GM23248 (cell line): ENCODE data around the gene FOXB1. TPM values are rescaled to one million over a fixed set of nuclear protein-coding genes. Genes with fewer than 3 reads are reported as not detected.

Source experiments
- DNase-seq: peaks from one replicate; pipeline ENCODE4 v3.0.0-alpha.2; 2015
- H2AFZ ChIP-seq: fragments of 200-600 bp; sonication (generic); 2 replicates; pipeline ENCODE4 v1.6.1; 2016; ENCODE audit warnings: antibody characterized with exemption
- H3F3A ChIP-seq: fragments of 200-600 bp; sonication (generic); 2 replicates; pipeline ENCODE4 v1.6.1; 2016; ENCODE audit warnings: mild to moderate bottlenecking, antibody characterized with exemption, mixed run types; ENCODE audit not compliant: insufficient read depth
- H3K27ac ChIP-seq: fragments of 200-600 bp; sonication (generic); 2 replicates; pipeline ENCODE4 v1.5.1; 2016; ENCODE audit warnings: mild to moderate bottlenecking
- H3K27me3 ChIP-seq: fragments of 200-600 bp; sonication (generic); replicated peaks from 2 replicates; pipeline ENCODE4 v1.6.1; 2016; ENCODE audit warnings: mild to moderate bottlenecking; ENCODE audit not compliant: insufficient read depth
- H3K36me3 ChIP-seq: fragments of 200-600 bp; sonication (generic); 2 replicates; pipeline ENCODE4 v1.6.1; 2016; ENCODE audit warnings: low read depth, mild to moderate bottlenecking
- H3K4me1 ChIP-seq: fragments of 200-600 bp; sonication (generic); 2 replicates; pipeline ENCODE4 v1.6.1; 2016; ENCODE audit warnings: mild to moderate bottlenecking; ENCODE audit not compliant: insufficient read depth
- H3K4me2 ChIP-seq: fragments of 200-600 bp; sonication (generic); one replicate; pipeline ENCODE4 v1.6.1; 2016; ENCODE audit warnings: mild to moderate bottlenecking; ENCODE audit not compliant: unreplicated experiment
- H3K4me3 ChIP-seq: fragments of 200-600 bp; sonication (generic); 2 replicates; pipeline ENCODE4 v1.5.1; 2016; ENCODE audit warnings: mild to moderate bottlenecking
- H3K79me2 ChIP-seq: fragments of 200-600 bp; sonication (generic); 2 replicates; pipeline ENCODE4 v1.6.1; 2016; ENCODE audit warnings: mild to moderate bottlenecking; ENCODE audit not compliant: insufficient read depth
- H3K9ac ChIP-seq: fragments of 200-600 bp; sonication (generic); 2 replicates; pipeline ENCODE4 v1.6.1; 2016; ENCODE audit warnings: mild to moderate bottlenecking
- H3K9me2 ChIP-seq: fragments of 200-600 bp; sonication (generic); 2 replicates; pipeline ENCODE4 v1.6.1; 2016; ENCODE audit warnings: mixed run types, mild to moderate bottlenecking, moderate library complexity; ENCODE audit not compliant: insufficient read depth
- H3K9me3 ChIP-seq: fragments of 200-600 bp; sonication (generic); one replicate; pipeline ENCODE4 v1.6.1; 2017; ENCODE audit warnings: low read depth
- H4K20me1 ChIP-seq: fragments of 200-600 bp; sonication (generic); 2 replicates; pipeline ENCODE4 v1.6.0; 2016; ENCODE audit not compliant: insufficient read depth
- EZH2 ChIP-seq: fragments of 200-600 bp; sonication (generic); IDR thresholded peaks from 2 replicates; pipeline ENCODE4 v1.6.1; 2018; ENCODE audit warnings: antibody characterized with exemption, mild to moderate bottlenecking; ENCODE audit not compliant: insufficient read depth, poor library complexity, severe bottlenecking
- EZH2phosphoT487 ChIP-seq: fragments of 200-600 bp; sonication (generic); IDR thresholded peaks from 2 replicates; pipeline ENCODE4 v1.6.1; 2018; ENCODE audit warnings: antibody characterized with exemption, moderate library complexity, mild to moderate bottlenecking, low read depth; ENCODE audit not compliant: insufficient read depth
- WGBS, 2 experiments: methylation state at CpG; one replicate each; pipeline ENCODE4 v1.1.6; 2015 to 2017; ENCODE audit warnings: low lambda C conversion rate in 2 of 2, low coverage in 1 of 2; ENCODE audit errors: missing lambda C conversion rate in 2 of 2; 5-methylcytosine and 5-hydroxymethylcytosine counted together
- in situ Hi-C: fragments of 300-500 bp; cut with MboI; formaldehyde crosslinking; loops from 2 replicates; pipeline ENCODE4 v1.15.0; 2020
- polyA plus RNA-seq: library from polyadenylated mRNA; unstranded; fragments of >200 nt; fragmentation: Nextera tagmentation; extraction: Ambion mirVana; gene quantifications from 2 replicates; pipeline ENCODE4 v1.2.1, GENCODE V29; 2016
- total RNA-seq: library from RNA; depleted of rRNA; stranded (reverse); fragments of >200 nt; shearing (Covaris generic); gene quantifications from 2 replicates; pipeline ENCODE4 v1.2.3, GENCODE V29; 2014

Gene FOXB1
- total and polyA plus RNA-seq, 2 experiments from 2014 or later, result not detected

GRCh38 chr15:60000824-60001609 is 3.1 kb upstream of the FOXB1 start:
- WGBS, 2 experiments, result 13 to 14% methylated on average over 19 of the region's 19 CpGs
- DNase-seq, result no peak
- Histone ChIP-seq H3K9me3 (no peaks in the 10 kb centered on the region), H3K27ac (no peak overlapping the region), H3F3A (no peaks in the 10 kb centered on the region), H3K4me1 (no peaks in the 10 kb centered on the region), H3K4me3 (no peak overlapping the region), H2AFZ (no peak overlapping the region), H3K9ac (no peak overlapping the region), H3K36me3 (no peaks in the 10 kb centered on the region), H3K79me2 (no peaks in the 10 kb centered on the region), H3K9me2 (no peaks in the 10 kb centered on the region), H3K27me3 (peaks cover 98% of the 10 kb centered on the region), H4K20me1 (no peaks in the 10 kb centered on the region), H3K4me2 (no peak overlapping the region)
- no peak for TF ChIP-seq EZH2
- no peak for TF ChIP-seq EZH2phosphoT487
- in situ Hi-C loops, result no loop called here

- Histone ChIP-seq H3K36me3 (no peaks in the 10 kb centered on the region), H3K9ac (no peak overlapping the region), H3K27ac (no peak overlapping the region), H2AFZ (no peak overlapping the region), H3K9me3 (no peaks in the 10 kb centered on the region), H3K4me2 (no peak overlapping the region), H3F3A (no peaks in the 10 kb centered on the region), H3K4me3 (no peak overlapping the region), H3K9me2 (no peaks in the 10 kb centered on the region), H4K20me1 (no peaks in the 10 kb centered on the region), H3K4me1 (no peaks in the 10 kb centered on the region), H3K79me2 (no peaks in the 10 kb centered on the region), H3K27me3 (peaks cover 98% of the 10 kb centered on the region)
- 20 to 23% methylated on average over 33 to 34 of the region's 34 CpGs for WGBS, 2 experiments
- no peak; the same call in 1 of the 2 replicates for TF ChIP-seq EZH2phosphoT487
- no peak for TF ChIP-seq EZH2
- DNase-seq, result no peak
- in situ Hi-C loops, result no loop called here
Observed at GRCh38 chr15:60001610-60002527, 2.2 kb upstream of the FOXB1 start.

- no peaks in the 10 kb centered on the region for H3K9me2 ChIP-seq
- H3K4me1 ChIP-seq, result no peaks in the 10 kb centered on the region
- 27 to 32% methylated on average over 26 of the region's 26 CpGs for WGBS, 2 experiments
- H3K27ac ChIP-seq, result no peak overlapping the region
- in situ Hi-C loops, result no loop called here
- no peak overlapping the region for H2AFZ ChIP-seq
- TF ChIP-seq EZH2 (peak; percentile 79), EZH2phosphoT487 (no peak)
- no peak overlapping the region for H3K9ac ChIP-seq
- DNase-seq, result no peak
- H3F3A ChIP-seq, result no peaks in the 10 kb centered on the region
- H4K20me1 ChIP-seq, result no peaks in the 10 kb centered on the region
- no peaks in the 10 kb centered on the region for H3K36me3 ChIP-seq
- no peak overlapping the region for H3K4me2 ChIP-seq
- H3K9me3 ChIP-seq, result no peaks in the 10 kb centered on the region
- H3K79me2 ChIP-seq, result no peaks in the 10 kb centered on the region
- no peak overlapping the region for H3K4me3 ChIP-seq
- peaks cover 97% of the 10 kb centered on the region for H3K27me3 ChIP-seq
Observed at GRCh38 chr15:60002528-60003218, 1.4 kb upstream of the FOXB1 start.
